ENCODE data around the gene REL.
"Not testable (repeated sequence)": the region's sequence is repeated elsewhere in the genome, so short reads cannot be mapped to it uniquely, and the experiment has no call there.

REL gene

GRCh38 chr2:60886991-60887390 lies 5.6 kb downstream of the REL start:
- Histone ChIP-seq H3K27ac (ENCODE audit: low read length) (no peak overlapping the region), H3K4me1 (ENCODE audit: control insufficient read depth, insufficient read depth, low read length) (no peaks in the 10 kb centered on the region), H3K36me3 (ENCODE audit: control insufficient read depth in 2 of 2, insufficient read depth in 2 of 2, low read length in 2 of 2) (no peaks in the 10 kb centered on the region), H3K4me3 (ENCODE audit: low read length in 2 of 2) (no peak overlapping the region), H3K9me3 (ENCODE audit: control insufficient read depth in 2 of 2, low read length in 2 of 2) (no peaks in the 10 kb centered on the region), H3K9ac (ENCODE audit: low read length in 2 of 2) (no peak overlapping the region), H3K27me3 (ENCODE audit: control insufficient read depth in 1 of 2, insufficient read depth in 2 of 2, low read length in 2 of 2) (no peaks in the 10 kb centered on the region)

DNA sequence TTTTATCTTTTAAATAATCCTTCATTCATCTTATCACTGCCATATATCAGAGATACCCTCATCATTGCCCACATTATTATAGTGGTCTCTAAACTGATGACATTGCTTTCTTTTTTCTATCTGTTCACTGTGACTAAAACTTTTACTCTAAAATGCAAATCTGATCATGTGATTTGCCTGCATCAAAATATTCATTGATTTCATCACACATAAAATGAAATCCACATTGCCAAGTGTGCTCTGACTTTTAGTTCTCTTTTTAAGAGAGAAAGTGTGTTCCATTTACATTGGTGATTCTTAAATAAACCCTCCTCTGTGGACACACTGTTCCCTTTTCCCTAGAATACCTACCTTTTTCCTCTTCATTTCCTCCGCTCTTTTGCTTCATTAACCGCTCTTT lies 7.5 kb downstream of the REL start:
- H3K4me3 ChIP-seq (ENCODE audit: low read length in 2 of 2) = no peak overlapping the region
- H3K27me3 ChIP-seq (ENCODE audit: control insufficient read depth in 1 of 2, insufficient read depth in 2 of 2, low read length in 2 of 2) = no peaks in the 10 kb centered on the region
- H3K36me3 ChIP-seq (ENCODE audit: control insufficient read depth in 2 of 2, insufficient read depth in 2 of 2, low read length in 2 of 2) = no peaks in the 10 kb centered on the region
- H3K4me1 ChIP-seq (ENCODE audit: control insufficient read depth, insufficient read depth, low read length) = no peaks in the 10 kb centered on the region
- H3K9me3 ChIP-seq (ENCODE audit: control insufficient read depth in 2 of 2, low read length in 2 of 2) = no peaks in the 10 kb centered on the region
- no peak overlapping the region for H3K9ac ChIP-seq (ENCODE audit: low read length in 2 of 2)
- no peak overlapping the region for H3K27ac ChIP-seq (ENCODE audit: low read length)

- not testable (repeated sequence) for H3K4me1 ChIP-seq (ENCODE audit: control insufficient read depth, insufficient read depth, low read length); H3K9ac ChIP-seq (ENCODE audit: low read length in 2 of 2); H3K27ac ChIP-seq (ENCODE audit: low read length); H3K4me3 ChIP-seq (ENCODE audit: low read length in 2 of 2); H3K36me3 ChIP-seq (ENCODE audit: control insufficient read depth in 2 of 2, insufficient read depth in 2 of 2, low read length in 2 of 2); H3K9me3 ChIP-seq (ENCODE audit: control insufficient read depth in 2 of 2, low read length in 2 of 2); H3K27me3 ChIP-seq (ENCODE audit: control insufficient read depth in 1 of 2, insufficient read depth in 2 of 2, low read length in 2 of 2)
Measured at GRCh38 chr2:60889581-60890392, 8.4 kb downstream of the REL start.

DNA sequence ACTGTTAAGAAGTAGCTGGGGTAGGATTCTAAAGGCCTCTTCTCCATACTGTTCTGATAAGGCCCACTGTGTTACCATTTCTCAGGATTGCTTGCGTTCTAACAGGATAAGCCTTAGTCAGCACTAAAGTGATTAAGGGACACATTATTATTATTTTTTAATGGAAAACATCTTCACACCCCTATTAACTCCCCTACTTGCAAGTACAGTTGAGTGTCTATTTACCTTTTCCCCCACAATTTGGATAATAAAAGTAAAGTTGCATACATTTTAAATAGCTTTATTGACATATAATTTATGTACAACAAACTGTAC lies 9.0 kb downstream of the REL start:
- no peaks in the 10 kb centered on the region for H3K4me1 ChIP-seq (ENCODE audit: control insufficient read depth, insufficient read depth, low read length)
- H3K9ac ChIP-seq (ENCODE audit: low read length in 2 of 2) = no peak overlapping the region
- no peaks in the 10 kb centered on the region for H3K9me3 ChIP-seq (ENCODE audit: control insufficient read depth in 2 of 2, low read length in 2 of 2)
- no peak overlapping the region for H3K27ac ChIP-seq (ENCODE audit: low read length)
- no peak overlapping the region for H3K4me3 ChIP-seq (ENCODE audit: low read length in 2 of 2)
- H3K36me3 ChIP-seq (ENCODE audit: control insufficient read depth in 2 of 2, insufficient read depth in 2 of 2, low read length in 2 of 2) = peaks cover 3% of the 10 kb centered on the region in 2 donors
- no peaks in the 10 kb centered on the region for H3K27me3 ChIP-seq (ENCODE audit: control insufficient read depth in 1 of 2, insufficient read depth in 2 of 2, low read length in 2 of 2)

GRCh38 chr2:60891180-60891579 lies 9.8 kb downstream of the REL start:
- no peak overlapping the region for H3K4me3 ChIP-seq (ENCODE audit: low read length in 2 of 2)
- H3K36me3 ChIP-seq (ENCODE audit: control insufficient read depth in 2 of 2, insufficient read depth in 2 of 2, low read length in 2 of 2) = peaks cover 3 to 7% of the 10 kb centered on the region in 2 donors
- no peaks in the 10 kb centered on the region for H3K27me3 ChIP-seq (ENCODE audit: control insufficient read depth in 1 of 2, insufficient read depth in 2 of 2, low read length in 2 of 2)
- no peaks in the 10 kb centered on the region for H3K9me3 ChIP-seq (ENCODE audit: control insufficient read depth in 2 of 2, low read length in 2 of 2)
- H3K4me1 ChIP-seq (ENCODE audit: control insufficient read depth, insufficient read depth, low read length) = no peaks in the 10 kb centered on the region
- H3K27ac ChIP-seq (ENCODE audit: low read length) = no peak overlapping the region
- no peak overlapping the region for H3K9ac ChIP-seq (ENCODE audit: low read length in 2 of 2)

DNA sequence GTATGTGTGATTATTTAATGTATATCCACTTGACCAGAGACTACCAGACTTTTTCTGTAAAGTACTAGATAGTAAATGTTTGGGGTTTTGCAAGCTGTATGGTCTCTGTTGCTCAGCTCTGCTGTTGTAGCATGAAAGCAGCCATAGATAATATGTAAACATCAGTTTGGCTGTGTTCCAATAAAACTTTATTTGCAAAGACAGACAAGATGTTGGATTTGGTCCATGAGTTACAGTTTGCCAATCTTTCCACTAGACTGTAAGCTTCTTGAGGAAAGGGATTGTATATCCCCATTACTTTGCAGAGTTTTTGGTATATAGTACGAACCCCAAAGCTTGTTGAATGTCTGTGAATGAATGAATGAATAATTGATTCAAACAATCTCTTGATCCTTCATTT lies 17.2 kb downstream of the REL start:
- no peak overlapping the region for H3K4me3 ChIP-seq (ENCODE audit: low read length in 2 of 2)
- peaks cover 10 to 42% of the 10 kb centered on the region in 2 donors for H3K36me3 ChIP-seq (ENCODE audit: control insufficient read depth in 2 of 2, insufficient read depth in 2 of 2, low read length in 2 of 2)
- no peaks in the 10 kb centered on the region for H3K4me1 ChIP-seq (ENCODE audit: control insufficient read depth, insufficient read depth, low read length)
- no peak overlapping the region for H3K9ac ChIP-seq (ENCODE audit: low read length in 2 of 2)
- H3K27me3 ChIP-seq (ENCODE audit: control insufficient read depth in 1 of 2, insufficient read depth in 2 of 2, low read length in 2 of 2) = no peaks in the 10 kb centered on the region
- no peaks in the 10 kb centered on the region for H3K9me3 ChIP-seq (ENCODE audit: control insufficient read depth in 2 of 2, low read length in 2 of 2)
- no peak overlapping the region for H3K27ac ChIP-seq (ENCODE audit: low read length)

DNA sequence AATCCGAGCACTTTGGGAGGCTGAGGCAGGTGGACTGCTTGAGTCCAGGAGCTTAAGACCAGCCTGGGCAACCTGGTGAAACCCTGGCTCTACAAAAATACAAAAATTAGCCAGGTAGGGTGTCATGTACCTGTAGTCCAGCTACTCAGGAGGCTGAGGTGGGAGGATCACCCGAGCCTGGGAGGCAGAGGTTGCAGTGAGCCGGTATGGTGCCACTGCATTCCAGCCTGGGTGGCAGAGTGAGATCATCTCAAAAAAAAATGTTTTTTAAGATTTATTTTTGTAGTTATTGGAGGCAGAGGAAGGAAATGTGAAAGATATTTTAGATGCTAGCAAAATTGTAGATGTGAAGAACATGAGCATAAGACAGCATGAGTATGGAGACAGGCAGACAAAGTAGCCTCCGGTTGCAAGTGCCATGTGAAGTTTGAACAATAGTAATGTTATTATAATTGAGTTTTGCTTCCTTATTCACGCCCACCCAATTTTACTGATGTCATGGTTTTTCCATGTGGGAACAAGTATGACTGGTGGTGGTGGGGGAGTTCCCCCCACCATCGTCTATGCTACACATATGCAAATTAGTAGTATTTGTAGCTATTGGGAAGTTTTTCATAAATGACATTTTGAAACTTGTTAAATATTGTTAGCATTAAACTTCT lies 18.0 kb downstream of the REL start:
- Histone ChIP-seq H3K27ac (ENCODE audit: low read length) (no peak overlapping the region), H3K36me3 (ENCODE audit: control insufficient read depth in 2 of 2, insufficient read depth in 2 of 2, low read length in 2 of 2) (peaks cover 9 to 42% of the 10 kb centered on the region in 2 donors)

DNA sequence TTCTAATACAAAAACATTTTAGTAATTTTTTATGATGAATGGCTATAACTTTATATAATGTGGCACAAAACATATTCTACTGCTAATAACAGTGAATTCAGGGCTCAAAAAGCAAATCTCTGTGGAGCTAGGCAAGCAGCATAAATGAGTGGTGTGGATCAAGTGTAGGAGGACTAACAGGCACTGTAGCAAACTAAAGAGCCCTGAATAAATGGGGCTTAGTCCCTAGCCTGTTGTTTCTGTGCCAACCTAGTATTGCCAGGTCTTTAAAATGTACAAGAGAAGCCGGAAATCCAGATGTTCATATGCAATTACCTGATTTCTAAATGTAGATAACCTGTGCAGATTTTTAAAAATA lies 18.5 kb downstream of the REL start:
- Histone ChIP-seq H3K27me3 (ENCODE audit: control insufficient read depth in 1 of 2, insufficient read depth in 2 of 2, low read length in 2 of 2) (no peaks in the 10 kb centered on the region), H3K4me3 (ENCODE audit: low read length in 2 of 2) (no peak overlapping the region), H3K27ac (ENCODE audit: low read length) (no peak overlapping the region), H3K36me3 (ENCODE audit: control insufficient read depth in 2 of 2, insufficient read depth in 2 of 2, low read length in 2 of 2) (peaks cover 10 to 42% of the 10 kb centered on the region in 2 donors), H3K4me1 (ENCODE audit: control insufficient read depth, insufficient read depth, low read length) (no peaks in the 10 kb centered on the region), H3K9ac (ENCODE audit: low read length in 2 of 2) (no peak overlapping the region), H3K9me3 (ENCODE audit: control insufficient read depth in 2 of 2, low read length in 2 of 2) (no peaks in the 10 kb centered on the region)

More for the DNA sequence above, 18.0 kb downstream of the REL start:
- Histone ChIP-seq H3K4me1 (ENCODE audit: control insufficient read depth, insufficient read depth, low read length) (no peaks in the 10 kb centered on the region), H3K27me3 (ENCODE audit: control insufficient read depth in 1 of 2, insufficient read depth in 2 of 2, low read length in 2 of 2) (no peaks in the 10 kb centered on the region), H3K9ac (ENCODE audit: low read length in 2 of 2) (no peak overlapping the region), H3K4me3 (ENCODE audit: low read length in 2 of 2) (no peak overlapping the region), H3K9me3 (ENCODE audit: control insufficient read depth in 2 of 2, low read length in 2 of 2) (no peaks in the 10 kb centered on the region)

- not testable (repeated sequence) for H3K27ac ChIP-seq (ENCODE audit: low read length); H3K9me3 ChIP-seq (ENCODE audit: control insufficient read depth in 2 of 2, low read length in 2 of 2); H3K4me1 ChIP-seq (ENCODE audit: control insufficient read depth, insufficient read depth, low read length); H3K9ac ChIP-seq (ENCODE audit: low read length in 2 of 2); H3K4me3 ChIP-seq (ENCODE audit: low read length in 2 of 2); H3K27me3 ChIP-seq (ENCODE audit: control insufficient read depth in 1 of 2, insufficient read depth in 2 of 2, low read length in 2 of 2)
- H3K36me3 ChIP-seq (ENCODE audit: control insufficient read depth in 2 of 2, insufficient read depth in 2 of 2, low read length in 2 of 2) = peaks cover 11 to 35% of the 10 kb centered on the region in 2 donors
Measured at GRCh38 chr2:60901296-60901695, 19.9 kb downstream of the REL start.

DNA sequence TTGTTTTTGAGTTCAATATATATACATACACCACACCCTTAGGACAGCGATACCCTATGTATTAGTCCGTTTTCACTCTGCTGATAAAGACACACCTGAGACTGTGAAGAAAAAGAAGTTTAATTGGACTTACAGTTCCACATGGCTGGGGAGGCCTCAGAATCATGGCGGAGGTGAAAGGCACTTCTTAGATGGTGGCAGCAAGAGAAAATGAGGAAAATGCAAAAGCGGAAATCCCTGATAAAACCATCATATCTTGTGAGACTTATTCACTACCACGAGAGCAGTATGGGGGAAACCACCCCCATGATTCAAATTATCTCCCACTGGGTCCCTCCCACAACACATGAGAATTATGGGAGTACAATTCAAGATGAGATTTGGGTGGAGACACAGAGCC lies 24.5 kb downstream of the REL start:
- H3K4me1 ChIP-seq (ENCODE audit: control insufficient read depth, insufficient read depth, low read length); H3K27ac ChIP-seq (ENCODE audit: low read length); H3K9ac ChIP-seq (ENCODE audit: low read length in 2 of 2); H3K9me3 ChIP-seq (ENCODE audit: control insufficient read depth in 2 of 2, low read length in 2 of 2); H3K27me3 ChIP-seq (ENCODE audit: control insufficient read depth in 1 of 2, insufficient read depth in 2 of 2, low read length in 2 of 2); H3K4me3 ChIP-seq (ENCODE audit: low read length in 2 of 2): not testable (repeated sequence)
- H3K36me3 ChIP-seq (ENCODE audit: control insufficient read depth in 2 of 2, insufficient read depth in 2 of 2, low read length in 2 of 2) = peaks cover 10 to 12% of the 10 kb centered on the region in 2 donors

DNA sequence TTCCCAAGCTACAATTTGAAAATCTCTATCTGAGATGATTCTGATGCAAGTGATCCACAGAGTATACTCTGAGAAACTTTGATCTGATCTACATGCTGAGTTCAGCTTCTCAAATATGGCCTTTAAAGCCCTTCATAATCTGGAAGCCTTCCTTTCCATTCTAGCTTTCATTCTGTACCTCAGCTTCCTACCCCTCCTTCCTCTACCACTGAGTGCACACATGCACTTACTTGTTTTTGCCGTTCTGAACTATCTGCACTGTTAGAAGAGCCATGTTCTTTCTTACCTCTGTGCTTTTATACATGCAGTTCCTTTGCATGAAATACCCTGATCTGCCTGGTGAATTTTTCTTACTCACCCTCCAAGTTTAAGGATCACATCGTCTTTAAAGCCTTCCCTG lies 25.0 kb downstream of the REL start:
- H3K9ac ChIP-seq (ENCODE audit: low read length in 2 of 2) = no peak overlapping the region
- peaks cover 8 to 10% of the 10 kb centered on the region in 2 donors for H3K36me3 ChIP-seq (ENCODE audit: control insufficient read depth in 2 of 2, insufficient read depth in 2 of 2, low read length in 2 of 2)
- no peak overlapping the region for H3K27ac ChIP-seq (ENCODE audit: low read length)
- H3K27me3 ChIP-seq (ENCODE audit: control insufficient read depth in 1 of 2, insufficient read depth in 2 of 2, low read length in 2 of 2) = no peaks in the 10 kb centered on the region
- H3K4me3 ChIP-seq (ENCODE audit: low read length in 2 of 2) = no peak overlapping the region
- no peaks in the 10 kb centered on the region for H3K4me1 ChIP-seq (ENCODE audit: control insufficient read depth, insufficient read depth, low read length)
- H3K9me3 ChIP-seq (ENCODE audit: control insufficient read depth in 2 of 2, low read length in 2 of 2) = no peaks in the 10 kb centered on the region
